Calu3 (cell line): ENCODE measurements around the gene NTPCR. TPM values are rescaled to one million over a fixed set of nuclear protein-coding genes. Genes with fewer than 3 reads are reported as not detected.

Experiments used
- BruUV-seq: library from RNA; stranded (reverse); fragments of 400-500 nt; replicated peaks from 2 replicates; lab custom pipeline; 2021; lab: Mats Ljungman, UMichigan
- CTCF ChIA-PET: fragments of 300-600 bp; sonication (Branson Sonifier 250); formaldehyde crosslinking; loops from one replicate; lab custom pipeline; 2022; ENCODE audit warnings: antibody characterized with exemption; lab: Charles Lee
- DNase-seq: peaks from one replicate; pipeline ENCODE4 v3.0.0; 2022
- H3K27ac Mint-ChIP-seq: one replicate; pipeline ENCODE4 v1.8.0; 2022; ENCODE audit warnings: mixed read lengths; ENCODE audit not compliant: unreplicated experiment
- H3K27me3 Mint-ChIP-seq: one replicate; pipeline ENCODE4 v1.8.0; 2022; ENCODE audit warnings: mixed read lengths; ENCODE audit not compliant: unreplicated experiment
- H3K36me3 Mint-ChIP-seq: one replicate; pipeline ENCODE4 v1.8.0; 2022; ENCODE audit warnings: mild to moderate bottlenecking, moderate library complexity, mixed read lengths; ENCODE audit not compliant: insufficient read depth, unreplicated experiment
- H3K4me1 Mint-ChIP-seq: one replicate; pipeline ENCODE4 v1.8.0; 2022; ENCODE audit warnings: mild to moderate bottlenecking, low read depth, mixed read lengths; ENCODE audit not compliant: unreplicated experiment
- H3K4me3 Mint-ChIP-seq: one replicate; pipeline ENCODE4 v1.8.0; 2022; ENCODE audit warnings: mild to moderate bottlenecking, low read depth, moderate library complexity, mixed read lengths; ENCODE audit not compliant: unreplicated experiment
- H3K9me3 Mint-ChIP-seq: one replicate; pipeline ENCODE4 v1.8.0; 2022; ENCODE audit warnings: low read depth, mixed read lengths; ENCODE audit not compliant: unreplicated experiment
- intact Hi-C: fragments of 100-400 bp; cut with micrococcal nuclease; formaldehyde crosslinking; loops from one replicate; pipeline ENCODE4 v1.10.0; 2022; ENCODE audit not compliant: unreplicated experiment
- total RNA-seq: library from RNA; stranded (reverse); gene quantifications from 2 replicates; pipeline ENCODE4 v1.2.3, GENCODE V29; 2022
- TF ChIP-seq, protein P1 (sequence below): fragments of 200-600 bp; IDR thresholded peaks from one replicate; pipeline ENCODE4 v1.8.0; 2022; ENCODE audit warnings: antibody characterized with exemption; ENCODE audit not compliant: unreplicated experiment

The NTPCR gene
- total RNA-seq, 1 experiment from 2014 or later = 39.2 TPM

DNA sequence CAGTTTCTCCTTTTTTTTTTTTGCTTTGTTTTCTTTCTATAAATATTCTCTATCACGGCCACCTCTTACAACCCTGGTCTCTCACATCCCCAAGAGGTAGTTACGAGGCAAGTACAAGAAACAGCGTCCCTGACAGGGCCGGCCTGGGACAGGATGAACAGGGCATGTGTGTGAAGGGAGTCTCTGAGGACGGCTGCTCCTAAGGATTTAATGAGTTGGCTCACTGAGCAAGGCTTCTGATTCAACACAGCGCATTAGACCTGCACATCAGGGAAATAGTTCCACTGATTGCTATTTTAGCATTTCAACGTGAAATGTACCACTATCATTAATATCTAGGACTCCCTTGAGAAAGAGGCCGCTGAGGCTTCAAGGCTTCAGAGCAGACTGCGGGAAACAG, 54.0 kb downstream of the NTPCR start:
- CTCF ChIA-PET = no interaction called here
- Mint-ChIP-seq H3K9me3 (peaks cover 4% of the 10 kb centered on the region), H3K36me3 (peaks cover 4% of the 10 kb centered on the region), H3K4me1 (no peaks in the 10 kb centered on the region), H3K4me3 (no peak overlapping the region), H3K27ac (no peak overlapping the region), H3K27me3 (no peaks in the 10 kb centered on the region)
- intact Hi-C loops = no loop called here
- no peak for DNase-seq
- TF ChIP-seq, protein P1, sequence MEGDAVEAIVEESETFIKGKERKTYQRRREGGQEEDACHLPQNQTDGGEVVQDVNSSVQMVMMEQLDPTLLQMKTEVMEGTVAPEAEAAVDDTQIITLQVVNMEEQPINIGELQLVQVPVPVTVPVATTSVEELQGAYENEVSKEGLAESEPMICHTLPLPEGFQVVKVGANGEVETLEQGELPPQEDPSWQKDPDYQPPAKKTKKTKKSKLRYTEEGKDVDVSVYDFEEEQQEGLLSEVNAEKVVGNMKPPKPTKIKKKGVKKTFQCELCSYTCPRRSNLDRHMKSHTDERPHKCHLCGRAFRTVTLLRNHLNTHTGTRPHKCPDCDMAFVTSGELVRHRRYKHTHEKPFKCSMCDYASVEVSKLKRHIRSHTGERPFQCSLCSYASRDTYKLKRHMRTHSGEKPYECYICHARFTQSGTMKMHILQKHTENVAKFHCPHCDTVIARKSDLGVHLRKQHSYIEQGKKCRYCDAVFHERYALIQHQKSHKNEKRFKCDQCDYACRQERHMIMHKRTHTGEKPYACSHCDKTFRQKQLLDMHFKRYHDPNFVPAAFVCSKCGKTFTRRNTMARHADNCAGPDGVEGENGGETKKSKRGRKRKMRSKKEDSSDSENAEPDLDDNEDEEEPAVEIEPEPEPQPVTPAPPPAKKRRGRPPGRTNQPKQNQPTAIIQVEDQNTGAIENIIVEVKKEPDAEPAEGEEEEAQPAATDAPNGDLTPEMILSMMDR = no peak
- no TSS peak for BruUV-seq

DNA sequence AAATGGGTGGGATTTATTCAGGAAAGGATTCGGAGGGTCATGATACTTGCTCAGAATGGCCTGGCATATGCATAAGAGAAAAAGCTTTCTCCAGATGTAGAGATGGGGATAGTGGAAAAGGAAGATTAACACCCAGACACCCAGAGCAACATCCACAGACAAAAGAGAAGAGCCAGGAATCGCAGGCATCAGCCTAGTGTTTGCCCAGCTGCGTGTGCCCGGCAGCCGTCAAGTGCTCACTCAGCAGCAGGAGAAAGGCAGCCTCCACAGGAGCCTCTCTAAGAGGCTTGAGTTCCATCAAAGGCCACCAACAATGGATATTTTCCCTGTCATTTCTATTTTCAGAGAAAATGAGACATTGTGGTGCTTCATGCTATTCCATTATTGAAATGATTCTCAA, 54.7 kb downstream of the NTPCR start:
- CTCF ChIA-PET = no interaction called here

GRCh38 chr1:233005703-233006102, 55.3 kb downstream of the NTPCR start:
- H3K36me3 Mint-ChIP-seq = peaks cover 2% of the 10 kb centered on the region
- intact Hi-C loops = no loop called here
- no peak overlapping the region for H3K4me3 Mint-ChIP-seq
- peaks cover 4% of the 10 kb centered on the region for H3K9me3 Mint-ChIP-seq
- TF ChIP-seq, protein P1 = no peak
- H3K27ac Mint-ChIP-seq = no peak overlapping the region
- CTCF ChIA-PET = interaction anchor here (0.6 kb wide), 1 partner anchor 126 kb away, joined by 7 read pairs; no protein-coding TSS in a partner anchor
- no TSS peak for BruUV-seq
- DNase-seq = no peak
- no peaks in the 10 kb centered on the region for H3K27me3 Mint-ChIP-seq
- H3K4me1 Mint-ChIP-seq = no peaks in the 10 kb centered on the region

More for the DNA sequence above, 54.7 kb downstream of the NTPCR start:
- intact Hi-C loops = no loop called here
- no peaks in the 10 kb centered on the region for H3K4me1 Mint-ChIP-seq
- H3K27me3 Mint-ChIP-seq = no peaks in the 10 kb centered on the region
- H3K4me3 Mint-ChIP-seq = no peak overlapping the region
- TF ChIP-seq, protein P1 = no peak
- H3K27ac Mint-ChIP-seq = no peak overlapping the region
- peaks cover 4% of the 10 kb centered on the region for H3K9me3 Mint-ChIP-seq
- no peak for DNase-seq
- H3K36me3 Mint-ChIP-seq = peaks cover 4% of the 10 kb centered on the region
- no TSS peak for BruUV-seq

DNA sequence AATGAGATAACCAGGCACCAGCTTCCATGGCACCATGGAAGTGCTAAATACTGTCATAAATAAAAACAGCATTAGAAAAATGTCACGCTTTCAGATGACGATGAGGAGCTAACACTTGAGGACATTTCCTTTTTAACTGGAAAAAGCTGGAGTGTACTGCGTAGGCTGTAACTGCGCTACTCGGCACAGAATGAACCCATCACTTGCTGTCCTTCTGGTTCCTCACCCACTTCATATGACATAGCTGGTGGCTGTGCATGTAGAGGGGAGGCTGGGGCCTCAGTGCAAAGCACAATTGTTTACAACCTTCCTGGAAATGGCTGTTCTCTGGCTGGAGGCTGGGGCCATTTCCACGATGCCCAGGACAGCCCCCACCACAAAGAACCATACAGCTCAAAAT, 55.7 kb downstream of the NTPCR start:
- no peaks in the 10 kb centered on the region for H3K27me3 Mint-ChIP-seq
- DNase-seq = no peak
- TF ChIP-seq, protein P1 = no peak
- H3K9me3 Mint-ChIP-seq = peaks cover 4% of the 10 kb centered on the region
- H3K36me3 Mint-ChIP-seq = no peaks in the 10 kb centered on the region
- CTCF ChIA-PET = interaction anchor here (0.6 kb wide), 1 partner anchor 127 kb away, joined by 7 read pairs; no protein-coding TSS in a partner anchor
- no peak overlapping the region for H3K4me3 Mint-ChIP-seq
- intact Hi-C loops = no loop called here
- H3K27ac Mint-ChIP-seq = no peak overlapping the region
- H3K4me1 Mint-ChIP-seq = no peaks in the 10 kb centered on the region
- no TSS peak for BruUV-seq
